H9 (cell line): ENCODE results near the gene SIT1. TPM values are rescaled to one million over a fixed set of nuclear protein-coding genes. Genes with fewer than 3 reads are reported as not detected.

Source experiments
- DNase-seq: peaks from one replicate; pipeline ENCODE4 v3.0.0-alpha.2; 2017
- H2AFZ ChIP-seq: one replicate; pipeline ENCODE4 v1.6.1; 2013; ENCODE audit warnings: mild to moderate bottlenecking, low read length, control low read depth, moderate library complexity
- H2AK5ac ChIP-seq: 2 replicates; pipeline ENCODE4 v1.6.1; 2013; ENCODE audit warnings: low read length, control low read depth, mixed read lengths; ENCODE audit not compliant: insufficient read length
- H2BK120ac ChIP-seq: one replicate; pipeline ENCODE4 v1.6.1; 2013; ENCODE audit warnings: low read depth, mild to moderate bottlenecking, low read length, control low read depth, inconsistent platforms; ENCODE audit not compliant: poor library complexity, severe bottlenecking
- H2BK12ac ChIP-seq: 2 replicates; pipeline ENCODE4 v1.6.1; 2013; ENCODE audit warnings: low read length, control low read depth, mixed read lengths, low read depth; ENCODE audit not compliant: insufficient read length
- H2BK15ac ChIP-seq: 2 replicates; pipeline ENCODE4 v1.6.1; 2013; ENCODE audit warnings: low read depth, low read length, control low read depth
- H2BK20ac ChIP-seq: one replicate; pipeline ENCODE4 v1.6.1; 2013; ENCODE audit warnings: low read depth, mild to moderate bottlenecking, low read length, control low read depth, inconsistent platforms; ENCODE audit not compliant: poor library complexity, severe bottlenecking
- H2BK5ac ChIP-seq: 2 replicates; pipeline ENCODE4 v1.6.1; 2013; ENCODE audit warnings: low read length, control low read depth, mixed read lengths; ENCODE audit not compliant: insufficient read length
- H3K14ac ChIP-seq: 2 replicates; pipeline ENCODE4 v1.6.1; 2013; ENCODE audit warnings: low read length, control low read depth; ENCODE audit not compliant: insufficient read depth
- H3K18ac ChIP-seq: 2 replicates; pipeline ENCODE4 v1.6.1; 2013; ENCODE audit warnings: low read depth, mild to moderate bottlenecking, mixed read lengths, low read length, control low read depth; ENCODE audit not compliant: insufficient read length
- H3K23ac ChIP-seq: 2 replicates; pipeline ENCODE4 v1.6.1; 2013; ENCODE audit warnings: low read length, control low read depth, mixed read lengths, low read depth; ENCODE audit not compliant: insufficient read length
- H3K23me2 ChIP-seq: 2 replicates; pipeline ENCODE4 v1.6.1; 2013; ENCODE audit warnings: low read depth, mild to moderate bottlenecking, mixed read lengths, low read length, control low read depth; ENCODE audit not compliant: insufficient read length, poor library complexity, severe bottlenecking
- H3K27ac ChIP-seq: 2 replicates; pipeline ENCODE4 v1.5.1; 2013; ENCODE audit warnings: low read length, control low read depth, mixed read lengths, low read depth; ENCODE audit not compliant: insufficient read length
- H3K27me3 ChIP-seq: 2 replicates; pipeline ENCODE4 v1.6.1; 2013; ENCODE audit warnings: low read length, control low read depth, inconsistent platforms; ENCODE audit not compliant: insufficient read depth
- H3K4ac ChIP-seq: 2 replicates; pipeline ENCODE4 v1.6.1; 2013; ENCODE audit warnings: low read depth, mild to moderate bottlenecking, control low read depth, inconsistent platforms, low read length, moderate library complexity
- H3K4me1 ChIP-seq: 2 replicates; pipeline ENCODE4 v1.6.1; 2013; ENCODE audit warnings: low read length, control low read depth, inconsistent platforms; ENCODE audit not compliant: insufficient read depth
- H3K4me2 ChIP-seq: 2 replicates; pipeline ENCODE4 v1.6.1; 2013; ENCODE audit warnings: low read length, control low read depth, mixed read lengths; ENCODE audit not compliant: insufficient read length, insufficient read depth
- H3K56ac ChIP-seq: 2 replicates; pipeline ENCODE4 v1.6.1; 2013; ENCODE audit warnings: low read depth, mild to moderate bottlenecking, mixed read lengths, low read length, control low read depth; ENCODE audit not compliant: insufficient read length
- H3K79me1 ChIP-seq: 2 replicates; pipeline ENCODE4 v1.6.1; 2013; ENCODE audit warnings: low read depth, mild to moderate bottlenecking, moderate library complexity, low read length, control low read depth, inconsistent platforms; ENCODE audit not compliant: insufficient read depth, poor library complexity, severe bottlenecking
- H3K79me2 ChIP-seq: 2 replicates; pipeline ENCODE4 v1.6.1; 2013; ENCODE audit warnings: low read length, control low read depth, inconsistent platforms; ENCODE audit not compliant: insufficient read depth
- H3K9ac ChIP-seq: 2 replicates; pipeline ENCODE4 v1.6.1; 2013; ENCODE audit warnings: low read length, control low read depth, mixed read lengths; ENCODE audit not compliant: insufficient read length; ENCODE audit errors: extremely low read depth
- H3K9me3 ChIP-seq: one replicate; pipeline ENCODE4 v1.6.1; 2013; ENCODE audit warnings: low read depth, low read length, inconsistent platforms; ENCODE audit not compliant: control insufficient read depth
- H3T11ph ChIP-seq: one replicate; pipeline ENCODE4 v1.6.1; 2013; ENCODE audit warnings: mild to moderate bottlenecking, low read length, control low read depth, inconsistent platforms
- H4K20me1 ChIP-seq: one replicate; pipeline ENCODE4 v1.6.1; 2013; ENCODE audit not compliant: control insufficient read depth, insufficient read length, insufficient read depth
- H4K5ac ChIP-seq: 2 replicates; pipeline ENCODE4 v1.6.1; 2013; ENCODE audit warnings: low read depth, mild to moderate bottlenecking, mixed read lengths, low read length, control low read depth; ENCODE audit not compliant: insufficient read length
- H4K8ac ChIP-seq: replicated peaks from 2 replicates; pipeline ENCODE4 v1.6.1; 2013; ENCODE audit warnings: low read length, control low read depth, mixed read lengths, low read depth; ENCODE audit not compliant: insufficient read length
- H4K91ac ChIP-seq: 2 replicates; pipeline ENCODE4 v1.6.1; 2013; ENCODE audit warnings: low read depth, mild to moderate bottlenecking, moderate library complexity, mixed read lengths, low read length, control low read depth; ENCODE audit not compliant: insufficient read length
- H3K27ac Mint-ChIP-seq, 3 experiments: 2 replicates in 2 of 3; 3 replicates in 1 of 3; pipeline ENCODE4 v1.8.0; 2020 to 2021; ENCODE audit warnings: mixed read lengths in 3 of 3, mild to moderate bottlenecking in 1 of 3, moderate library complexity in 1 of 3
- H3K27me3 Mint-ChIP-seq: 2 replicates; pipeline ENCODE4 v1.8.0; 2021; ENCODE audit warnings: low read depth, mild to moderate bottlenecking, moderate library complexity, mixed read lengths
- H3K36me3 Mint-ChIP-seq, 3 experiments: 2 replicates in 2 of 3; 3 replicates in 1 of 3; pipeline ENCODE4 v1.8.0; 2020 to 2021; ENCODE audit warnings: low read depth in 3 of 3, mixed read lengths in 3 of 3; ENCODE audit not compliant: insufficient read depth in 1 of 3
- H3K4me1 Mint-ChIP-seq, 2 experiments: 2 replicates each; pipeline ENCODE4 v1.8.0; 2020; ENCODE audit warnings: mixed read lengths in 2 of 2
- H3K4me3 Mint-ChIP-seq, 2 experiments: 2 replicates in 1 of 2; 3 replicates in 1 of 2; pipeline ENCODE4 v1.8.0; 2020 to 2021; ENCODE audit warnings: mild to moderate bottlenecking in 2 of 2, mixed read lengths in 2 of 2, moderate library complexity in 1 of 2
- H3K9me3 Mint-ChIP-seq, 2 experiments: 2 replicates in 1 of 2; 3 replicates in 1 of 2; pipeline ENCODE4 v1.8.0; 2020; ENCODE audit warnings: mild to moderate bottlenecking in 2 of 2, mixed read lengths in 2 of 2, moderate library complexity in 1 of 2
- WGBS: extraction: QIAGEN DNeasy Blood & Tissue Kit; methylation state at CpG from one replicate; pipeline ENCODE4 v1.1.7; 2013; ENCODE audit warnings: missing lambda C conversion rate, low lambda C conversion rate, mixed read lengths; ENCODE audit not compliant: insufficient read length; ENCODE audit errors: extremely low coverage; 5-methylcytosine and 5-hydroxymethylcytosine counted together
- total RNA-seq: library from RNA; stranded (reverse); gene quantifications from 2 replicates; pipeline ENCODE4 v1.2.1, GENCODE V29; 2021
- TF ChIP-seq, protein P1 (sequence below): fragments of 200-600 bp; sonication (generic); conservative IDR thresholded peaks from 3 replicates; pipeline ENCODE4 v1.8.0; 2021; ENCODE audit warnings: antibody characterized with exemption, mild to moderate bottlenecking

The SIT1 gene
- total RNA-seq, 1 experiment from 2014 or later, result 1.6 TPM

DNA sequence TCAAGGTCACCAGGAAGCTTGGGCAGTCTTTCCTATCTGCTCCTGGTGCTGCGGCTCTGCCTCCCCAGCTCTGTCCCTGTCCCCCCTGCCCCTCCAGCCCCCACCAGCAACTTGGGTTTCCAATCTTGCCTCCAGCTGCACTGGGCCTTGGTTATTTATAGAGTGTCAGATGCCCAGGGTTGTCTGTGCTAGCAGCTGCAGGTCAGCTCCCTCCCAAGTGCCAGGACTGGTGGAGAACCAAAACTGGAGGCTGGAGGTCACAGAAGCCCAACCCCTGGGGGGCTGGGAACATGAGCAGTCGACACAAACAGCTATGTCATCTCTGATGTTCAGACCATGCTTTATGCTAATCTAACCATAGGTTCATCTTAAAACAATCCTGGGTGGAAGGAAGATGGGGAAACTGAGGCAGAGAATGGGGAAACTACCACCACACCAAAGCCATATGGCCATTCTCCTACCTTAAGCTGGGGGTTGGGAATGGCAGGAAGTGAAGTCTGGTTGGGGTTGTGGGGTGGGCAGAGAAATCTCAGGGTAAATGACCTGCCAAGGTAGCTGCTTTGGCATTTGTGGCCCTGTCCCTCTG is 37.3 kb upstream of the SIT1 start:
- H3K18ac ChIP-seq, result no peak overlapping the region
- WGBS, result no CpG with 5 or more reads among the region's 2 CpGs
- H3K4ac ChIP-seq, result no peak overlapping the region
- no peak overlapping the region for H4K91ac ChIP-seq
- H2BK20ac ChIP-seq, result no peak overlapping the region
- no peak overlapping the region for H2AK5ac ChIP-seq
- H3K9ac ChIP-seq, result no peak overlapping the region
- H3K4me1 ChIP-seq, result peaks cover 3% of the 10 kb centered on the region
- no peak overlapping the region for H3K14ac ChIP-seq
- no peak overlapping the region for H2BK120ac ChIP-seq
- Mint-ChIP-seq H3K4me1 (peaks cover 27 to 30% of the 10 kb centered on the region in 2 experiments), H3K27me3 (no peaks in the 10 kb centered on the region; the same call in 1 of the 2 replicates), H3K9me3 (peaks cover 0 to 2% of the 10 kb centered on the region in 2 experiments; a peak in 2 of 5 replicates), H3K4me3 (peak overlapping the region; percentile 84 to 93; a peak in 4 of 5 replicates), H3K36me3 (peaks cover 32 to 56% (median 51%) of the 10 kb centered on the region in 3 experiments), H3K27ac (no peak overlapping the region)
- no peak overlapping the region for H2AFZ ChIP-seq
- no peak for DNase-seq
- no peak overlapping the region for H2BK15ac ChIP-seq
- no peak overlapping the region for H3T11ph ChIP-seq
- no peaks in the 10 kb centered on the region; the same call in 1 of the 2 replicates for H3K79me2 ChIP-seq
- no peak overlapping the region for H3K23ac ChIP-seq
- peak overlapping the region; percentile 67 for H3K4me2 ChIP-seq
- no peak overlapping the region for H2BK12ac ChIP-seq
- H3K23me2 ChIP-seq, result peaks cover 6% of the 10 kb centered on the region
- no peak overlapping the region for H2BK5ac ChIP-seq
- no peaks in the 10 kb centered on the region for H3K79me1 ChIP-seq
- H4K8ac ChIP-seq, result no peak overlapping the region
- H3K27me3 ChIP-seq, result no peaks in the 10 kb centered on the region
- H3K9me3 ChIP-seq, result no peaks in the 10 kb centered on the region
- TF ChIP-seq, protein P1, sequence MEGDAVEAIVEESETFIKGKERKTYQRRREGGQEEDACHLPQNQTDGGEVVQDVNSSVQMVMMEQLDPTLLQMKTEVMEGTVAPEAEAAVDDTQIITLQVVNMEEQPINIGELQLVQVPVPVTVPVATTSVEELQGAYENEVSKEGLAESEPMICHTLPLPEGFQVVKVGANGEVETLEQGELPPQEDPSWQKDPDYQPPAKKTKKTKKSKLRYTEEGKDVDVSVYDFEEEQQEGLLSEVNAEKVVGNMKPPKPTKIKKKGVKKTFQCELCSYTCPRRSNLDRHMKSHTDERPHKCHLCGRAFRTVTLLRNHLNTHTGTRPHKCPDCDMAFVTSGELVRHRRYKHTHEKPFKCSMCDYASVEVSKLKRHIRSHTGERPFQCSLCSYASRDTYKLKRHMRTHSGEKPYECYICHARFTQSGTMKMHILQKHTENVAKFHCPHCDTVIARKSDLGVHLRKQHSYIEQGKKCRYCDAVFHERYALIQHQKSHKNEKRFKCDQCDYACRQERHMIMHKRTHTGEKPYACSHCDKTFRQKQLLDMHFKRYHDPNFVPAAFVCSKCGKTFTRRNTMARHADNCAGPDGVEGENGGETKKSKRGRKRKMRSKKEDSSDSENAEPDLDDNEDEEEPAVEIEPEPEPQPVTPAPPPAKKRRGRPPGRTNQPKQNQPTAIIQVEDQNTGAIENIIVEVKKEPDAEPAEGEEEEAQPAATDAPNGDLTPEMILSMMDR, result no peak
- no peak overlapping the region for H4K5ac ChIP-seq
- no peaks in the 10 kb centered on the region for H4K20me1 ChIP-seq
- no peak overlapping the region for H3K27ac ChIP-seq
- H3K56ac ChIP-seq, result no peak overlapping the region
